CD8-positive, alpha-beta memory T cell (primary cell): ENCODE data around the gene MGAT3. TPM values are rescaled to one million over a fixed set of nuclear protein-coding genes. Genes with fewer than 3 reads are reported as not detected.
A peak's percentile ranks its signal among the peaks of the same experiment; 100 is the strongest.

Source experiments
- CTCF ChIA-PET: fragments of 350-600 bp; sonication (Branson Sonifier 250); formaldehyde crosslinking; loops from one replicate; lab custom pipeline; 2021; ENCODE audit warnings: antibody characterized with exemption; lab: Charles Lee
- POLR2A ChIA-PET: fragments of 350-600 bp; sonication (Branson Sonifier 250); formaldehyde crosslinking; loops from one replicate; lab custom pipeline; 2021; ENCODE audit warnings: antibody characterized with exemption; lab: Charles Lee
- DNase-seq, 5 donors: peaks; one replicate each; pipeline versions ENCODE4 v3.0.0 to v3.0.0-alpha.2; 2020 to 2022; ENCODE audit warnings: mixed read lengths in 1 of 5
- H3K27ac ChIP-seq: one replicate; pipeline ENCODE4 v1.7.0; 2013; ENCODE audit warnings: low read depth, mild to moderate bottlenecking, low read length, moderate library complexity
- H3K27me3 ChIP-seq: 2 replicates; pipeline ENCODE4 v1.7.0; 2013; ENCODE audit warnings: low read length, mild to moderate bottlenecking; ENCODE audit not compliant: insufficient read depth, poor library complexity, severe bottlenecking
- H3K36me3 ChIP-seq: 2 replicates; pipeline ENCODE4 v1.7.0; 2013; ENCODE audit warnings: mild to moderate bottlenecking, low read length, moderate library complexity; ENCODE audit not compliant: insufficient read depth
- H3K4me1 ChIP-seq: 2 replicates; pipeline ENCODE4 v1.7.0; 2013; ENCODE audit warnings: mild to moderate bottlenecking, low read length, moderate library complexity; ENCODE audit not compliant: insufficient read depth
- H3K4me3 ChIP-seq: 2 replicates; pipeline ENCODE4 v1.7.0; 2013; ENCODE audit warnings: mild to moderate bottlenecking, low read length
- H3K9me3 ChIP-seq: 2 replicates; pipeline ENCODE4 v1.7.0; 2013; ENCODE audit warnings: mild to moderate bottlenecking, low read length
- H3K27ac Mint-ChIP-seq, 8 donors: one replicate each; pipeline ENCODE4 v1.8.0; 2020 to 2021; ENCODE audit warnings: mixed read lengths in 8 of 8, mild to moderate bottlenecking in 6 of 8, inconsistent platforms in 3 of 8, moderate library complexity in 3 of 8
- H3K27me3 Mint-ChIP-seq, 2 donors: one replicate each; pipeline ENCODE4 v1.8.0; 2020 to 2021; ENCODE audit warnings: mixed read lengths in 2 of 2, mild to moderate bottlenecking in 1 of 2, moderate library complexity in 1 of 2
- H3K36me3 Mint-ChIP-seq, 3 donors: one replicate each; pipeline ENCODE4 v1.8.0; 2020 to 2021; ENCODE audit warnings: mixed read lengths in 3 of 3, inconsistent platforms in 1 of 3, mild to moderate bottlenecking in 1 of 3
- H3K4me1 Mint-ChIP-seq, 3 donors: one replicate each; pipeline ENCODE4 v1.8.0; 2020 to 2021; ENCODE audit warnings: mixed read lengths in 3 of 3, inconsistent platforms in 1 of 3, mild to moderate bottlenecking in 1 of 3
- H3K4me3 Mint-ChIP-seq, 7 donors: one replicate each; pipeline ENCODE4 v1.8.0; 2020 to 2021; ENCODE audit warnings: mixed read lengths in 7 of 7, mild to moderate bottlenecking in 6 of 7, moderate library complexity in 4 of 7, inconsistent platforms in 2 of 7
- H3K9me3 Mint-ChIP-seq, 5 donors: one replicate each; pipeline ENCODE4 v1.8.0; 2020 to 2022; ENCODE audit warnings: mixed read lengths in 5 of 5, mild to moderate bottlenecking in 3 of 5, moderate library complexity in 2 of 5, inconsistent platforms in 1 of 5
- polyA plus RNA-seq: library from polyadenylated mRNA; unstranded; fragments of 300-500 nt; fragmentation: Illumina TruSeq; gene quantifications from one replicate; pipeline ENCODE4 v1.2.3, GENCODE V29; 2021
- total RNA-seq, 2 experiments: library from RNA; stranded (reverse); gene quantifications; one replicate each; pipeline ENCODE4 v1.2.3, GENCODE V29; 2021

MGAT3 gene
- total and polyA plus RNA-seq, 3 experiments from 2014 or later = 0.03 to 0.37 (median 0.27) TPM

DNA sequence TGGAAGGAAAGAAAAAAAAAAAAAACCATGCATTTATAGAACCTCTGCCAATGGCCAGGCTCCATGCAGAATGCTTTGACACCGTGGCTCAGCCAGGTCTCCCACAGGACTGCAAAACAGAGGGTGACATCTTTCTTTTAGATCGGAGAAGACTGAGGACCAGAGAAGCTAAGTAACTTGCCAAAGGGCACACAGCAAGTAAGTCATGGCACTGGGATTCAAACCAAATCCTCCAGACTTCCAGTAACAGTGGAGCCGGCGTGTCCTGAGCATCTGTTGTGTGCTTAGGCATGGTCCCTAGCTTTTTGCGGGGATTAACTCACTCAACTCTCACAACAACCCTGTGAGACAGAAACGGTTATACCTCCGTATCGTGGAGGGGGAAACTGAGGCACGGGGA is 20.7 kb downstream of the MGAT3 start:
- H3K27ac Mint-ChIP-seq = no peak overlapping the region
- ChIA-PET CTCF (no interaction called here), POLR2A (no interaction called here)
- H3K27me3 Mint-ChIP-seq = peaks cover 0 to 1% of the 10 kb centered on the region in 2 donors
- no peak overlapping the region for H3K4me3 Mint-ChIP-seq
- no peak for DNase-seq
- no peaks in the 10 kb centered on the region for H3K9me3 ChIP-seq
- no peak overlapping the region for H3K27ac ChIP-seq
- H3K4me3 ChIP-seq = no peak overlapping the region
- no peaks in the 10 kb centered on the region for H3K36me3 ChIP-seq
- no peaks in the 10 kb centered on the region for H3K36me3 Mint-ChIP-seq
- H3K9me3 Mint-ChIP-seq = no peaks in the 10 kb centered on the region
- peaks cover 1% of the 10 kb centered on the region for H3K4me1 ChIP-seq
- H3K4me1 Mint-ChIP-seq = peaks cover 0 to 4% (median 1%) of the 10 kb centered on the region in 3 donors
- no peaks in the 10 kb centered on the region for H3K27me3 ChIP-seq

DNA sequence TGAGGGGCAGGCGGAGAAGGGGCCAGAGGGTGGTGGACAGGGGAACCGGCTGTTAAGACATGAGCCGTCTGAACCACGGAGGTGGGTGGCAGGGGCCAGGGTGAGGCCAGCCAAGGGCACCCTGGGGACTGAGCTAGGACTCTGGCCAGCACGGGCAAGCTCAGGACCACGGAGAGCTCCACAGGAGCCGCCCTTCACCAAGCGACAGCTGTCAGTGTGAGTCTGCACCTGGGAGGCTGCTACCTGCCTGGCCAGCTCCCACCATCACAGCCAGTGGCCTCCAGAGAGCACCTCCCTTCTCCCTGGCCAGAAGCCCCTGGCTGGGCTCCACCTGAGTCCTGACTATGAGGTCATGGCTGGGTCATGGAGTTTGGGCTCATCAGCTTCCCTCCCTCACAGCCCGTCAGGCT is 21.6 kb downstream of the MGAT3 start:
- Mint-ChIP-seq H3K9me3 (no peaks in the 10 kb centered on the region), H3K4me3 (no peak overlapping the region), H3K27me3 (peaks cover 0 to 1% of the 10 kb centered on the region in 2 donors), H3K4me1 (no peaks in the 10 kb centered on the region), H3K36me3 (no peaks in the 10 kb centered on the region), H3K27ac (no peak overlapping the region)
- Histone ChIP-seq H3K9me3 (no peaks in the 10 kb centered on the region), H3K4me3 (no peak overlapping the region), H3K36me3 (no peaks in the 10 kb centered on the region), H3K27me3 (no peaks in the 10 kb centered on the region), H3K27ac (no peak overlapping the region), H3K4me1 (no peaks in the 10 kb centered on the region)
- ChIA-PET POLR2A (no interaction called here), CTCF (interaction anchor here (1.1 kb wide), 1 partner anchor 16 kb away, joined by 4 read pairs; no protein-coding TSS in a partner anchor)
- no peak for DNase-seq

DNA sequence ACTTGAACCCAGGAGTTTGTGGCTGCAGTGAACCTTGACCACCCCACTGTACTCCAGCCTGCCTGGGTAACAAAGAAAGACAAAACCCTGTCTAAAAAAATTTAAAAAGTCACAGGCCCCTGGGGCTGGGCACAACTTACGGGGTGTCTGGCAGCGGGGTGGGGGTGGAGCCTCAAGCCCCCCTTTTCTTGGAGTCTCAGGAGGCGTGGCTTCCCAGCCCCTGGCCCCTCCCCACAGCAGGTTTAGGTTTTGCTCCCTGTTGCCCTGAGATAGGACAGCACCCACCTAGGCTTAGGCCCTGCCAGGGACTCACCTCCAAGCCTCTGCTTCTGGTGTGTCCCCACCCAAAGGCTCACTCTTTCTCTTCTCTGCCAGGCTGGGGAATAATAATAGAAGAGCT is 22.4 kb downstream of the MGAT3 start:
- Histone ChIP-seq H3K4me3 (no peak overlapping the region), H3K9me3 (no peaks in the 10 kb centered on the region), H3K4me1 (no peaks in the 10 kb centered on the region), H3K27me3 (no peaks in the 10 kb centered on the region), H3K36me3 (no peaks in the 10 kb centered on the region), H3K27ac (no peak overlapping the region)
- Mint-ChIP-seq H3K4me1 (no peaks in the 10 kb centered on the region), H3K9me3 (no peaks in the 10 kb centered on the region), H3K4me3 (no peak overlapping the region), H3K36me3 (no peaks in the 10 kb centered on the region), H3K27me3 (peaks cover 0 to 1% of the 10 kb centered on the region in 2 donors), H3K27ac (peak overlapping the region in 1 of 8 donors; percentile 43)
- ChIA-PET CTCF (no interaction called here), POLR2A (no interaction called here)
- no peak for DNase-seq

DNA sequence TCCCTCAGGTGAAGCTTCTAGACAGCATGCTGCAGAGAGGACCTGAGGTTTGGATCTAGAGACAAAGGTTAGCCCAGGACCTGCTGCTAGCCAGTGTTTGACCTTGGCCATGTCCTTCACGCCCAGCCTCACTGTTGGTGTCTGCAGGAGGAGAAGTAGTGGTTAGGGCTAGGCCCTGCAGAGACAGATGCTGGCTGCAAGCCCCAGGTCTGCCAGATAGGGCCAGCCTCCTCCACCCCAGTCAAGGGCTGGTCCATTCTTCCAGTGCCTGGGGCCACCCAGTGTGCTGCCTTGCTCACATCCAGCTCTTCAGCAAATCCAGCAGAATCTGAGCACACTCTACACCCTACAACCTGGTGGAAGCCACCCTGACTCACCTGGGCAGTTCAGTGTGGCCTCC is 23.7 kb downstream of the MGAT3 start:
- no peaks in the 10 kb centered on the region for H3K4me1 Mint-ChIP-seq
- no peak overlapping the region for H3K4me3 Mint-ChIP-seq
- H3K27me3 ChIP-seq = no peaks in the 10 kb centered on the region
- H3K9me3 ChIP-seq = no peaks in the 10 kb centered on the region
- no peaks in the 10 kb centered on the region for H3K36me3 ChIP-seq
- H3K27me3 Mint-ChIP-seq = peaks cover 1 to 4% of the 10 kb centered on the region in 2 donors
- no peak for DNase-seq
- H3K9me3 Mint-ChIP-seq = no peaks in the 10 kb centered on the region
- no peak overlapping the region for H3K4me3 ChIP-seq
- ChIA-PET POLR2A (interaction anchor here (0.6 kb wide), 1 partner anchor 43 kb away, joined by 3 read pairs; no protein-coding TSS in a partner anchor), CTCF (interaction anchor here (1.0 kb wide), 1 partner anchor 28 kb away, joined by 3 read pairs; no protein-coding TSS in a partner anchor)
- no peak overlapping the region for H3K27ac ChIP-seq
- H3K27ac Mint-ChIP-seq = no peak overlapping the region
- no peaks in the 10 kb centered on the region for H3K36me3 Mint-ChIP-seq
- no peaks in the 10 kb centered on the region for H3K4me1 ChIP-seq

DNA sequence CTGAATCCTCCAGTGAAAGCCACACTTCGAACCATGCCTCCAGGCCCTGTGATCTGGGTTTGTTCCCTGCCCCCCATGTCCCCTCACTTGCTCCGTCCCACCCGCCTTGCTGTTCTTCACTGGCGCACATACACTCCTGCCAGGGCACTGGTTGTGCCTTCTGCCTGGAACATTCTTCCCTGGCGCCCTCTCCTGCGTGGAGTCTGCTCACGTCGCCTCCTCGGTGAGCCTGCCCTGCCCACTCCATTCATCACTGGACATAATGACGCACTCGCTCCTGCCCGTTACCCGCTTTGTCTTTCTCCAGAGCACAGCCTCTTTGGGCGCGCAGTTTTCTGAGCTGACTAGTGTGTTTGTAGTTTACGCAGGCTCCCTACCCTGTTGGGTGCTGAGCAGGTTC is 24.2 kb downstream of the MGAT3 start:
- no peaks in the 10 kb centered on the region for H3K36me3 Mint-ChIP-seq
- no peaks in the 10 kb centered on the region for H3K9me3 Mint-ChIP-seq
- H3K27ac Mint-ChIP-seq = no peak overlapping the region
- H3K4me1 ChIP-seq = no peaks in the 10 kb centered on the region
- DNase-seq = no peak
- POLR2A ChIA-PET = no interaction called here
- H3K27me3 Mint-ChIP-seq = peaks cover 1 to 4% of the 10 kb centered on the region in 2 donors
- no peaks in the 10 kb centered on the region for H3K27me3 ChIP-seq
- H3K4me3 ChIP-seq = no peak overlapping the region
- no peaks in the 10 kb centered on the region for H3K9me3 ChIP-seq
- CTCF ChIA-PET = no interaction called here
- no peaks in the 10 kb centered on the region for H3K36me3 ChIP-seq
- no peak overlapping the region for H3K4me3 Mint-ChIP-seq
- H3K27ac ChIP-seq = no peak overlapping the region
- no peaks in the 10 kb centered on the region for H3K4me1 Mint-ChIP-seq

DNA sequence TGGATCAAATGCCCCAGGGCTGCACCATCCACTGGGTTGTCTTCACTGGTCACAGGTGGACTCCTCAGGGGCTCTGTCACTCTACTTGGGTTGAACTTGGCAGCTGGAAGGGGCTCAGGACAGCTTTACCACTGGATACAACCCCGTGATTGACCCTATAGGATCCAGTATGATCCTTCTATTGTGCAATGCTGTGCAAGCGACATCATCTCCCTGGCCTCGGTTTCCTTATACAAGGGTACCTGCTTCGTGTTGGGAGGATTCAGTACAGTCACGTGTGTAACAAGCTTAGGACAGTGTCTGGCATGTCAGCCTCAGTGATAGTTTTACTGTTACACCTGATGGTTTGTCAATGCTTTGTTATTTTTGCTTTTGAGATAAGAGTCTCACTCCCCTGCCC is 24.8 kb downstream of the MGAT3 start:
- Histone ChIP-seq H3K36me3 (no peaks in the 10 kb centered on the region), H3K9me3 (no peaks in the 10 kb centered on the region), H3K4me3 (no peak overlapping the region), H3K4me1 (no peaks in the 10 kb centered on the region), H3K27me3 (no peaks in the 10 kb centered on the region), H3K27ac (no peak overlapping the region)
- CTCF ChIA-PET = no interaction called here
- Mint-ChIP-seq H3K36me3 (no peaks in the 10 kb centered on the region), H3K4me3 (no peak overlapping the region), H3K9me3 (no peaks in the 10 kb centered on the region), H3K27ac (no peak overlapping the region), H3K27me3 (peaks cover 1 to 4% of the 10 kb centered on the region in 2 donors), H3K4me1 (no peaks in the 10 kb centered on the region)
- DNase-seq = no peak
- POLR2A ChIA-PET = no interaction called here

DNA sequence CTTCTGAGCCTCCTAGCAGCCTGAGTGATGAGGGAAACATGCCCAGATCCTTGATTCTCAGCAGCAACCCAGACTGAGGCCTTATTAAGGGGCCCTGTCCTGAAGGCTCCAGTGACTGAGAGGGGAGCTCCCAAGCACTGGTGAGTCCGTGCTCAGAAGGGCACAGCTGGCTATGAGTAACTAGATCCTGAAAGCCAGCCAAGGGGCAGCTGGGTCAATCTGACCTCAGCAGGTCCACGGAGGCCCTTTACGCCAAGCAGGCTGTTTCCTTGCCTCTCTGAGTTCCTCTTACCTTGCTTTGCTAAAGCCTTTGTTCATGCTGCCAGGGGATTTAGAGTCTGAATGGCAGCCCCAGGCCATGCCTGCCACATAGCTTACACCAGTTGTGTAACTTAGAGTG is 26.0 kb downstream of the MGAT3 start:
- peaks cover 1 to 4% of the 10 kb centered on the region in 2 donors for H3K27me3 Mint-ChIP-seq
- Histone ChIP-seq H3K27me3 (no peaks in the 10 kb centered on the region), H3K4me1 (no peaks in the 10 kb centered on the region), H3K9me3 (no peaks in the 10 kb centered on the region), H3K4me3 (no peak overlapping the region), H3K27ac (no peak overlapping the region), H3K36me3 (no peaks in the 10 kb centered on the region)
- H3K4me3 Mint-ChIP-seq = no peak overlapping the region
- CTCF ChIA-PET = interaction anchor here (1.3 kb wide), 1 partner anchor 46 kb away, joined by 3 read pairs; no protein-coding TSS in a partner anchor
- H3K9me3 Mint-ChIP-seq = no peaks in the 10 kb centered on the region
- POLR2A ChIA-PET = interaction anchor here (0.6 kb wide), 1 partner anchor 33 kb away, joined by 3 read pairs; no protein-coding TSS in a partner anchor
- H3K36me3 Mint-ChIP-seq = no peaks in the 10 kb centered on the region
- H3K27ac Mint-ChIP-seq = no peak overlapping the region
- no peaks in the 10 kb centered on the region for H3K4me1 Mint-ChIP-seq
- DNase-seq = no peak

DNA sequence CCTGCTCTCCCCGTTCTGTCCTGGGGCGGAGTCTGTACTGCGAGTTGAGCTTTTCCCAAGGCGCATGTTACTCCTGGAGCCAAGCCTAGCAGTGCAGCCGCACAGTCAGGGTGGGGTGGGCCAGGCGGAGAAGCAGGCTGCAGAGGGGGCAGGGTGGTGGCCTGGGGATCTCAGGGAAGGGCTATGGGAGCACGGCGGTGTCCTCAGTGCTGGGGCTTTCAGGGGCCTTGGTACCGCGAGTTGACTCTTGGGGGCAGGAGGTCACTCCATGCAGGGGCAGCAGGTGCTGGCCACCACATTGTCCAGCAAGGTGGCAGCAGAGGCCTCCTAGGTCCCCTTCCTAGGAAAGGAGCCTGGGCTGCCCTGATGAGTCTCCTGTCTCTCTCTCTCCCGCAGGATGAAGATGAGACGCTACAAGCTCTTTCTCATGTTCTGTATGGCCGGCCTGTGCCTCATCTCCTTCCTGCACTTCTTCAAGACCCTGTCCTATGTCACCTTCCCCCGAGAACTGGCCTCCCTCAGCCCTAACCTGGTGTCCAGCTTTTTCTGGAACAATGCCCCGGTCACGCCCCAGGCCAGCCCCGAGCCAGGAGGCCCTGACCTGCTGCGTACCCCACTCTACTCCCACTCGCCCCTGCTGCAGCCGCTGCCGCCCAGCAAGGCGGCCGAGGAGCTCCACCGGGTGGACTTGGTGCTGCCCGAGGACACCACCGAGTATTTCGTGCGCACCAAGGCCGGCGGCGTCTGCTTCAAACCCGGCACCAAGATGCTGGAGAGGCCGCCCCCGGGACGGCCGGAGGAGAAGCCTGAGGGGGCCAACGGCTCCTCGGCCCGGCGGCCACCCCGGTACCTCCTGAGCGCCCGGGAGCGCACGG is 30.4 kb downstream of the MGAT3 start:
- Histone ChIP-seq H3K4me1 (peaks cover 10% of the 10 kb centered on the region), H3K27ac (no peak overlapping the region), H3K4me3 (no peak overlapping the region), H3K36me3 (no peaks in the 10 kb centered on the region), H3K27me3 (no peaks in the 10 kb centered on the region), H3K9me3 (no peaks in the 10 kb centered on the region)
- Mint-ChIP-seq H3K27me3 (peaks cover 4% of the 10 kb centered on the region in 2 donors), H3K9me3 (no peaks in the 10 kb centered on the region), H3K27ac (peak overlapping the region in 1 of 8 donors; percentile 66), H3K4me3 (no peak overlapping the region), H3K4me1 (peaks cover 4 to 7% (median 6%) of the 10 kb centered on the region in 3 donors), H3K36me3 (no peaks in the 10 kb centered on the region)
- ChIA-PET CTCF (interaction anchor here (1.0 kb wide), 1 partner anchor 42 kb away, joined by 3 read pairs; no protein-coding TSS in a partner anchor), POLR2A (interaction anchor here (0.5 kb wide), 1 partner anchor 140 kb away, joined by 7 read pairs; no protein-coding TSS in a partner anchor)
- DNase-seq = no peak
